K562 (cell line): ENCODE results near the gene COASY. TPM values are rescaled to one million over a fixed set of nuclear protein-coding genes. Genes with fewer than 3 reads are reported as not detected.

ENCODE experiments used
- ADNP ChIP-seq: fragments of 200-800 bp; sonication (Bioruptor generic); IDR thresholded peaks from 2 replicates; pipeline ENCODE4 v1.6.1; 2016; ENCODE audit warnings: missing genetic modification characterization, missing compliant biosample characterization
- FOXA3 ChIP-seq, 2 experiments: fragments of 450-650 bp in 1 of 2; sonication (generic) in 1 of 2; formaldehyde crosslinking; IDR thresholded peaks in 1 of 2; conservative IDR thresholded peaks in 1 of 2; 2 replicates each; pipeline versions ENCODE4 v1.4.0 to v1.8.0; 2020 to 2022; ENCODE audit warnings: mild to moderate bottlenecking in 2 of 2, missing genetic modification reagents in 1 of 2
- FOXO4 ChIP-seq: fragments of 450-650 bp; formaldehyde crosslinking; IDR thresholded peaks from 2 replicates; pipeline ENCODE4 v1.4.0; 2020; ENCODE audit warnings: mild to moderate bottlenecking, moderate library complexity
- KDM5B ChIP-seq: fragments of 200-600 bp; sonication (generic); IDR thresholded peaks from 2 replicates; pipeline ENCODE4 v1.6.1; 2012; ENCODE audit warnings: low read depth, mild to moderate bottlenecking, moderate library complexity, low read length, control low read depth, inconsistent platforms; ENCODE audit not compliant: insufficient replicate concordance
- MAFF ChIP-seq: IDR thresholded peaks from 2 replicates; pipeline ENCODE4 v1.6.1; 2012; ENCODE audit warnings: low read length, improper control_type of control experiment
- MAFK ChIP-seq: IDR thresholded peaks from 2 replicates; pipeline ENCODE4 v1.6.1; 2011; ENCODE audit warnings: low read length, improper control_type of control experiment
- RBM34 ChIP-seq: fragments of 200-400 bp; formaldehyde crosslinking; IDR thresholded peaks from 2 replicates; pipeline ENCODE4 v1.6.1; 2018; ENCODE audit warnings: low read length, borderline replicate concordance; ENCODE audit not compliant: insufficient read depth
- SMC3 ChIP-seq: conservative IDR thresholded peaks from 2 replicates; pipeline ENCODE4 v1.6.1; 2011; ENCODE audit warnings: low read depth, low read length, improper control_type of control experiment; ENCODE audit not compliant: insufficient read depth
- SP2 ChIP-seq: IDR thresholded peaks from 2 replicates; pipeline ENCODE4 v1.6.1; 2011; ENCODE audit warnings: mild to moderate bottlenecking, low read depth, low read length, moderate library complexity; ENCODE audit not compliant: poor library complexity, severe bottlenecking; ENCODE audit errors: extremely low read depth
- TRIM28 ChIP-seq: fragments of 450-650 bp; IDR thresholded peaks from 2 replicates; pipeline ENCODE4 v1.6.1; 2017
- ZFP36 ChIP-seq: fragments of 150-350 bp; IDR thresholded peaks from 2 replicates; pipeline ENCODE4 v1.6.1; 2018; ENCODE audit warnings: low read length, low read depth; ENCODE audit not compliant: partially characterized antibody
- ZNF174 ChIP-seq: fragments of 250-450 bp; sonication (Bioruptor Pico); IDR thresholded peaks from 2 replicates; pipeline ENCODE4 v1.4.0; 2020; ENCODE audit warnings: mild to moderate bottlenecking
- ZNF584 ChIP-seq: fragments of 200-800 bp; sonication (Bioruptor generic); IDR thresholded peaks from 2 replicates; pipeline ENCODE4 v1.6.1; 2016; ENCODE audit warnings: low read depth, mild to moderate bottlenecking, missing genetic modification characterization, missing compliant biosample characterization
- ZNF592 ChIP-seq: fragments of 450-650 bp; IDR thresholded peaks from 2 replicates; pipeline ENCODE4 v1.6.1; 2017; ENCODE audit warnings: antibody characterized with exemption, mild to moderate bottlenecking
- polyA plus RNA-seq, 8 experiments: library from polyadenylated mRNA; depleted of rRNA in 4 of 8; stranded (reverse) in 5 of 8; unstranded in 3 of 8; fragments of >200 nt; fragmentation: Nextera tagmentation in 2 of 8; fragmentation: Illumina TruSeq in 1 of 8; extraction: Ambion mirVana in 2 of 8; extraction: Trizol in 1 of 8; gene quantifications; 2 replicates each; pipeline versions ENCODE4 v1.2.1 to v1.2.3, GENCODE V29; 2011 to 2014; ENCODE audit warnings: inconsistent platforms in 1 of 8, missing spikeins in 1 of 8
- total RNA-seq, 7 experiments: library from RNA; depleted of rRNA in 6 of 7; stranded (reverse); fragments of >200 nt in 6 of 7; fragmentation: Illumina TruSeq in 2 of 7; extraction: Trizol in 2 of 7; gene quantifications; 2 replicates each; pipeline versions ENCODE4 v1.2.1 to v1.2.3, GENCODE V29; 2011 to 2021; ENCODE audit warnings: low replicate concordance in 1 of 7
- TF ChIP-seq, protein P1 (sequence below), 3 experiments: fragments of 200-800 bp in 1 of 3; fragments of 250-450 bp in 1 of 3; fragments of 450-650 bp in 1 of 3; sonication (Bioruptor Pico) in 1 of 3; sonication (Bioruptor generic) in 1 of 3; formaldehyde crosslinking in 1 of 3; IDR thresholded peaks; 2 replicates each; pipeline versions ENCODE4 v1.6.1 to v1.8.0; 2016 to 2022; ENCODE audit warnings: mild to moderate bottlenecking in 2 of 3, missing genetic modification characterization in 2 of 3, missing compliant biosample characterization in 1 of 3, moderate library complexity in 1 of 3
- TF ChIP-seq, protein P2 (sequence below): IDR thresholded peaks from 2 replicates; pipeline ENCODE4 v1.6.1; 2011; ENCODE audit not compliant: insufficient read length; ENCODE audit errors: extremely low read depth

Gene COASY
- total and polyA plus RNA-seq, 9 of the 15 experiments (the other 6 are each of a cell fraction or from before 2014, with no cell fraction given): 25.4 to 175 (median 62.3) TPM

DNA sequence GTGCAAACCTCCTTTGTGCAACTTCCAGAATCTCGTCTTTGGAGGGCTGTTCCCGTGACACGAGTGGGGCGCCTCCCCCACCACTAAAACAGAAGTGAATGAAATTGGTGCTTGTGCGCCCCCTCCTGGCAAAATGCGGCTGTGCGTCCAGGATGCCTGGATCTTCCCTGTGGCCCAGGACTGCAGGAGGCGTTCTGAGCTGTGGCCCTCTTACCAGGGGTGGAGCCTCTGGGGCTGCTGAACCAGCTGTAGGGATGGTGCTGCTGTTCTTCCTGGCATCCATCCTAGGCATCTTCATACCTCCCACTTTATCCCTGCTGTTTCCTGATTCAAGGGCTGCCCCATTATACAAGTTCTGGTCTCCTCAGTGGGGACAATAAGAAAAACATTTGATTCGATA is 44.4 kb upstream of the COASY start (continued):
- TF ChIP-seq KDM5B (no peak), ZNF592 (peak; percentile 54), ZNF584 (CRISPR knock-in tag) (no peak), SP2 (no peak), RBM34 (no peak), MAFK (no peak), MAFF (no peak), SMC3 (peak; percentile 79), FOXO4 (CRISPR knock-in tag) (no peak), ZNF174 (CRISPR knock-in tag) (no peak), ADNP (no peak), FOXA3 (CRISPR knock-in tag; conservative IDR thresholded peaks at IDR 0.05 in 1 of 2, IDR thresholded peaks at IDR 0.05 in 1 of 2) (no peak), ZFP36 (no peak), TRIM28 (no peak)
- TF ChIP-seq, protein P1, sequence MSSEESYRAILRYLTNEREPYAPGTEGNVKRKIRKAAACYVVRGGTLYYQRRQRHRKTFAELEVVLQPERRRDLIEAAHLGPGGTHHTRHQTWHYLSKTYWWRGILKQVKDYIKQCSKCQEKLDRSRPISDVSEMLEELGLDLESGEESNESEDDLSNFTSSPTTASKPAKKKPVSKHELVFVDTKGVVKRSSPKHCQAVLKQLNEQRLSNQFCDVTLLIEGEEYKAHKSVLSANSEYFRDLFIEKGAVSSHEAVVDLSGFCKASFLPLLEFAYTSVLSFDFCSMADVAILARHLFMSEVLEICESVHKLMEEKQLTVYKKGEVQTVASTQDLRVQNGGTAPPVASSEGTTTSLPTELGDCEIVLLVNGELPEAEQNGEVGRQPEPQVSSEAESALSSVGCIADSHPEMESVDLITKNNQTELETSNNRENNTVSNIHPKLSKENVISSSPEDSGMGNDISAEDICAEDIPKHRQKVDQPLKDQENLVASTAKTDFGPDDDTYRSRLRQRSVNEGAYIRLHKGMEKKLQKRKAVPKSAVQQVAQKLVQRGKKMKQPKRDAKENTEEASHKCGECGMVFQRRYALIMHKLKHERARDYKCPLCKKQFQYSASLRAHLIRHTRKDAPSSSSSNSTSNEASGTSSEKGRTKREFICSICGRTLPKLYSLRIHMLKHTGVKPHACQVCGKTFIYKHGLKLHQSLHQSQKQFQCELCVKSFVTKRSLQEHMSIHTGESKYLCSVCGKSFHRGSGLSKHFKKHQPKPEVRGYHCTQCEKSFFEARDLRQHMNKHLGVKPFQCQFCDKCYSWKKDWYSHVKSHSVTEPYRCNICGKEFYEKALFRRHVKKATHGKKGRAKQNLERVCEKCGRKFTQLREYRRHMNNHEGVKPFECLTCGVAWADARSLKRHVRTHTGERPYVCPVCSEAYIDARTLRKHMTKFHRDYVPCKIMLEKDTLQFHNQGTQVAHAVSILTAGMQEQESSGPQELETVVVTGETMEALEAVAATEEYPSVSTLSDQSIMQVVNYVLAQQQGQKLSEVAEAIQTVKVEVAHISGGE (CRISPR knock-in tag; IDR thresholded peaks at IDR 0.05): no peak
- TF ChIP-seq, protein P2, sequence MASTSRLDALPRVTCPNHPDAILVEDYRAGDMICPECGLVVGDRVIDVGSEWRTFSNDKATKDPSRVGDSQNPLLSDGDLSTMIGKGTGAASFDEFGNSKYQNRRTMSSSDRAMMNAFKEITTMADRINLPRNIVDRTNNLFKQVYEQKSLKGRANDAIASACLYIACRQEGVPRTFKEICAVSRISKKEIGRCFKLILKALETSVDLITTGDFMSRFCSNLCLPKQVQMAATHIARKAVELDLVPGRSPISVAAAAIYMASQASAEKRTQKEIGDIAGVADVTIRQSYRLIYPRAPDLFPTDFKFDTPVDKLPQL: no peak
